Measurements from ENCODE around the gene METTL21A. TPM values are rescaled to one million over a fixed set of nuclear protein-coding genes. Genes with fewer than 3 reads are reported as not detected.

Gene METTL21A
- total RNA-seq (2014; rRNA removed; shearing (Covaris generic); ENCODE audit: low replicate concordance), result 67.9 and 76.3 TPM in 2 replicates

GRCh38 chr2:207625014-207625907 is at the start of gene METTL21A:
Gene METTL21A (minus strand): TSS chr2:207625394. CDS start chr2:207624375, 1,019 bp downstream.
- H3K4me3 ChIP-seq (ENCODE audit: low read length), result peak within 1 kb of the TSS; percentile 80
- peak within 1 kb of the TSS; percentile 86 for H3K27ac ChIP-seq (ENCODE audit: low read length)
- peaks cover 16% of the 10 kb centered on the region for H3K36me3 ChIP-seq (ENCODE audit: insufficient read depth, low read length)
- peak within 1 kb of the TSS; percentile 89 for H3K9ac ChIP-seq (ENCODE audit: low read length)
- H3K4me1 ChIP-seq (ENCODE audit: low read length), result peaks cover 53% of the 10 kb centered on the region
- no peaks in the 10 kb centered on the region for H3K27me3 ChIP-seq (ENCODE audit: low read length)
- peak; percentile 96 for DNase-seq
- H4K20me1 ChIP-seq (ENCODE audit: insufficient read depth, low read depth, low read length), result no peaks in the 10 kb centered on the region
- peak within 1 kb of the TSS; percentile 92 for H3K4me2 ChIP-seq (ENCODE audit: low read depth, low read length, poor library complexity, severe bottlenecking)
- peaks cover 46% of the 10 kb centered on the region for H3K79me2 ChIP-seq (ENCODE audit: low read length)
- H3K9me3 ChIP-seq (ENCODE audit: low read length), result no peaks in the 10 kb centered on the region
- H3K9me2 ChIP-seq (replicated peaks; ENCODE audit: insufficient read depth, low read length), result no peaks in the 10 kb centered on the region
- H2AFZ ChIP-seq (ENCODE audit: low read length), result peak within 1 kb of the TSS; percentile 77

GRCh38 chr2:207674826-207675225 is 49.6 kb upstream of the METTL21A start:
- Histone ChIP-seq H2AFZ (ENCODE audit: low read length) (no peak overlapping the region), H3K4me3 (ENCODE audit: low read length) (no peak overlapping the region), H3K9ac (ENCODE audit: low read length) (no peak overlapping the region), H3K36me3 (ENCODE audit: insufficient read depth, low read length) (no peaks in the 10 kb centered on the region), H3K4me2 (ENCODE audit: low read depth, low read length, poor library complexity, severe bottlenecking) (no peak overlapping the region), H4K20me1 (ENCODE audit: insufficient read depth, low read depth, low read length) (no peaks in the 10 kb centered on the region), H3K27me3 (ENCODE audit: low read length) (no peaks in the 10 kb centered on the region), H3K4me1 (ENCODE audit: low read length) (no peaks in the 10 kb centered on the region), H3K79me2 (ENCODE audit: low read length) (no peaks in the 10 kb centered on the region), H3K9me2 (replicated peaks; ENCODE audit: insufficient read depth, low read length) (no peaks in the 10 kb centered on the region), H3K27ac (ENCODE audit: low read length) (no peak overlapping the region), H3K9me3 (ENCODE audit: low read length) (no peaks in the 10 kb centered on the region)
- no peak for DNase-seq

DNA sequence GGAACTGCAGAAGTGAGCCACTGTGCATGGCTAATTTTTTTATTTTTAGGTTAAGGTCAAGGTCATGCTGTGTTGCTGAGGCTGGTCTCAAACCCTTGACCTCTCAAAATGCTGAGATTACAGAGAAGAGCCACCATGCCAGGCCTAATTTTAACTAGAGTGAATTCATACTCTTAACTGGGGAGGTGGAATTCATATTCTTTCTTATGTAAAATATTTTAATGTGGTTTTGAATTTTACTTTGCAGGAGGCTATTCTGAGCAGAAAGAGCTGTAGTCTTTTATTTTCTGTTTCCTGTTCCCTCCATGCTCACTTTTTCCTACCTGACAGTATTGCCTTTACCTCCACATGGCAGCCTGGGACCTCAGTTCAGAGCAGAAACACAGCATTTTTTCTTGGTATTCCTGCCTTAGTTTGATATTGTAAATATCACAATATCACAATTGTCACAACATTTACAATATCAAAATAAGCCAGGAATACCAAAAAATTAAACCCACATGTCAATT is 49.1 kb upstream of the METTL21A start:
- Histone ChIP-seq H3K36me3 (ENCODE audit: insufficient read depth, low read length) (no peaks in the 10 kb centered on the region), H3K9me2 (replicated peaks; ENCODE audit: insufficient read depth, low read length) (no peaks in the 10 kb centered on the region), H3K9ac (ENCODE audit: low read length) (no peak overlapping the region), H3K4me1 (ENCODE audit: low read length) (no peaks in the 10 kb centered on the region), H2AFZ (ENCODE audit: low read length) (no peak overlapping the region), H3K4me2 (ENCODE audit: low read depth, low read length, poor library complexity, severe bottlenecking) (no peak overlapping the region), H3K27ac (ENCODE audit: low read length) (no peak overlapping the region), H4K20me1 (ENCODE audit: insufficient read depth, low read depth, low read length) (no peaks in the 10 kb centered on the region), H3K4me3 (ENCODE audit: low read length) (no peak overlapping the region), H3K27me3 (ENCODE audit: low read length) (no peaks in the 10 kb centered on the region), H3K9me3 (ENCODE audit: low read length) (no peaks in the 10 kb centered on the region), H3K79me2 (ENCODE audit: low read length) (no peaks in the 10 kb centered on the region)
- no peak for DNase-seq

GRCh38 chr2:207673431-207673830 is 48.2 kb upstream of the METTL21A start:
- Histone ChIP-seq H2AFZ (ENCODE audit: low read length) (no peak overlapping the region), H3K9me2 (replicated peaks; ENCODE audit: insufficient read depth, low read length) (no peaks in the 10 kb centered on the region), H3K36me3 (ENCODE audit: insufficient read depth, low read length) (no peaks in the 10 kb centered on the region), H3K4me3 (ENCODE audit: low read length) (no peak overlapping the region), H3K27ac (ENCODE audit: low read length) (no peak overlapping the region), H3K9me3 (ENCODE audit: low read length) (no peaks in the 10 kb centered on the region), H4K20me1 (ENCODE audit: insufficient read depth, low read depth, low read length) (no peaks in the 10 kb centered on the region), H3K79me2 (ENCODE audit: low read length) (no peaks in the 10 kb centered on the region), H3K9ac (ENCODE audit: low read length) (no peak overlapping the region), H3K4me2 (ENCODE audit: low read depth, low read length, poor library complexity, severe bottlenecking) (no peak overlapping the region), H3K4me1 (ENCODE audit: low read length) (no peaks in the 10 kb centered on the region), H3K27me3 (ENCODE audit: low read length) (no peaks in the 10 kb centered on the region)
- DNase-seq, result no peak

DNA sequence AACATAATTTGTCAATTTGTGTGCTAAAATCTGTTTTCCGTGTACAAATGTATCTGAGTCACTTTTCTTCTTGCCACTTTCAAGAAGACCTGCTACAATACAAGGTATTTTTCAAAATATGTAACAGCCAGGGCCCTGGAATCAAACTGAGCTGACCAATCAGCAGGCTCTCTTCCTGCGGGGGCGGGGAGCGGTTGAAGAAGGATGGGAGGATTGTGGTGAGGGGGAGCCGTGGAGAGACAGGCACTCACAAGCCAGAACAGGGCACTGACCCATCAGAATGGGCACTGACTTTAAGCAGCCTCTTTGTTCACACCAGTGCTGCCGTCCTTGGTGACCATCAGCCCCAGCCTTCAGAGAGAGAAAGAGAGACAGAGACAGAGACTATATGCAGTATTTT is 45.7 kb upstream of the METTL21A start:
- no peak overlapping the region for H3K4me2 ChIP-seq (ENCODE audit: low read depth, low read length, poor library complexity, severe bottlenecking)
- no peak overlapping the region for H2AFZ ChIP-seq (ENCODE audit: low read length)
- H3K9me2 ChIP-seq (replicated peaks; ENCODE audit: insufficient read depth, low read length), result no peaks in the 10 kb centered on the region
- no peaks in the 10 kb centered on the region for H3K4me1 ChIP-seq (ENCODE audit: low read length)
- no peaks in the 10 kb centered on the region for H3K9me3 ChIP-seq (ENCODE audit: low read length)
- DNase-seq, result no peak
- no peaks in the 10 kb centered on the region for H3K36me3 ChIP-seq (ENCODE audit: insufficient read depth, low read length)
- H3K4me3 ChIP-seq (ENCODE audit: low read length), result no peak overlapping the region
- H3K27me3 ChIP-seq (ENCODE audit: low read length), result no peaks in the 10 kb centered on the region
- no peak overlapping the region for H3K9ac ChIP-seq (ENCODE audit: low read length)
- no peaks in the 10 kb centered on the region for H4K20me1 ChIP-seq (ENCODE audit: insufficient read depth, low read depth, low read length)
- H3K27ac ChIP-seq (ENCODE audit: low read length), result no peak overlapping the region
- H3K79me2 ChIP-seq (ENCODE audit: low read length), result no peaks in the 10 kb centered on the region

- Histone ChIP-seq H3K27me3 (ENCODE audit: low read length) (no peaks in the 10 kb centered on the region), H3K4me2 (ENCODE audit: low read depth, low read length, poor library complexity, severe bottlenecking) (no peak overlapping the region), H3K9me3 (ENCODE audit: low read length) (no peaks in the 10 kb centered on the region), H2AFZ (ENCODE audit: low read length) (no peak overlapping the region), H3K4me3 (ENCODE audit: low read length) (no peak overlapping the region), H3K9me2 (replicated peaks; ENCODE audit: insufficient read depth, low read length) (no peaks in the 10 kb centered on the region), H3K27ac (ENCODE audit: low read length) (no peak overlapping the region), H3K9ac (ENCODE audit: low read length) (no peak overlapping the region), H3K4me1 (ENCODE audit: low read length) (no peaks in the 10 kb centered on the region), H4K20me1 (ENCODE audit: insufficient read depth, low read depth, low read length) (no peaks in the 10 kb centered on the region), H3K36me3 (ENCODE audit: insufficient read depth, low read length) (no peaks in the 10 kb centered on the region), H3K79me2 (ENCODE audit: low read length) (no peaks in the 10 kb centered on the region)
- no peak for DNase-seq
Observed at GRCh38 chr2:207663870-207664545, 38.8 kb upstream of the METTL21A start.

GRCh38 chr2:207662203-207662602 is 37.0 kb upstream of the METTL21A start:
- Histone ChIP-seq H3K79me2 (ENCODE audit: low read length) (no peaks in the 10 kb centered on the region), H3K4me2 (ENCODE audit: low read depth, low read length, poor library complexity, severe bottlenecking) (no peak overlapping the region), H3K27ac (ENCODE audit: low read length) (no peak overlapping the region), H3K4me1 (ENCODE audit: low read length) (no peaks in the 10 kb centered on the region), H3K36me3 (ENCODE audit: insufficient read depth, low read length) (no peaks in the 10 kb centered on the region), H2AFZ (ENCODE audit: low read length) (no peak overlapping the region), H4K20me1 (ENCODE audit: insufficient read depth, low read depth, low read length) (no peaks in the 10 kb centered on the region), H3K9me2 (replicated peaks; ENCODE audit: insufficient read depth, low read length) (no peaks in the 10 kb centered on the region), H3K9ac (ENCODE audit: low read length) (no peak overlapping the region), H3K27me3 (ENCODE audit: low read length) (no peaks in the 10 kb centered on the region), H3K9me3 (ENCODE audit: low read length) (no peaks in the 10 kb centered on the region), H3K4me3 (ENCODE audit: low read length) (no peak overlapping the region)
- DNase-seq, result no peak

DNA sequence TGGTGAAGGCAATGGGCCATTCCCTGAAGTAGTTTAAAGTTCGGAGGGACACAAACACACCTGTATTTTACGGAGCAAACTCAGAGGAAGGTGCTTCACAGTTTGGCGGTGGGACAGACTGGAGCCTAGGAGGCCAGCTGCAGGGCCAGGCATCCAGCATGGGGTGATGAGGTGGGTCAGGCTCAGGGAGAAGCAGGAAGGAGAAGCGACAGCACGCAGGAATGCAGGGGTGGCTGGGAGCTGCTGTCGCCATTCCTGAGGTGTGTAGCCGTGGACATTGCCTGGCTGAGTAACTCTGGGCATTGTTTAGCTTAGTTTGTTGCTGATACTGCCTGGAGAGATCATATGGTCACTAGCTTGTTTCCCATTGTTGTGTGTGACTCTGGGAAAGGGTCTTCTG is 35.8 kb upstream of the METTL21A start:
- Histone ChIP-seq H3K9me3 (ENCODE audit: low read length) (no peaks in the 10 kb centered on the region), H2AFZ (ENCODE audit: low read length) (no peak overlapping the region), H3K4me1 (ENCODE audit: low read length) (peaks cover 4% of the 10 kb centered on the region; the same call in 1 of the 2 replicates), H3K27ac (ENCODE audit: low read length) (no peak overlapping the region), H3K9me2 (replicated peaks; ENCODE audit: insufficient read depth, low read length) (no peaks in the 10 kb centered on the region), H3K9ac (ENCODE audit: low read length) (no peak overlapping the region), H3K36me3 (ENCODE audit: insufficient read depth, low read length) (no peaks in the 10 kb centered on the region), H3K4me3 (ENCODE audit: low read length) (no peak overlapping the region), H3K4me2 (ENCODE audit: low read depth, low read length, poor library complexity, severe bottlenecking) (no peak overlapping the region), H3K79me2 (ENCODE audit: low read length) (no peaks in the 10 kb centered on the region), H4K20me1 (ENCODE audit: insufficient read depth, low read depth, low read length) (no peaks in the 10 kb centered on the region), H3K27me3 (ENCODE audit: low read length) (no peaks in the 10 kb centered on the region)
- DNase-seq, result no peak
